Heart left ventricle (tissue), 13 donors: ENCODE data around the gene MAP3K15.

Source experiments
- POLR2A ChIP-seq, 2 donors: fragments of 450-650 bp; IDR thresholded peaks; one replicate each; pipeline ENCODE4 v1.6.1; 2017; ENCODE audit warnings: antibody characterized with exemption in 2 of 2, mild to moderate bottlenecking in 2 of 2, moderate library complexity in 2 of 2
- TF ChIP-seq, protein P1 (sequence below), 12 donors: fragments of 200-600 bp; sonication (generic) in 4 of 12; IDR thresholded peaks; one replicate each; pipeline versions ENCODE4 v1.5.0 to v1.8.0; 2018 to 2022; ENCODE audit warnings: antibody characterized with exemption in 12 of 12, mild to moderate bottlenecking in 5 of 12
- donor health status: ischemic (EF 13 %, LVEDD 7.1; RV severe dilation, severe dysfunction).
- donor health status: DM: no; HTN: yes; CAD: no.
- donor health status: DM: no; HTN: no; CAD: no.
- donor health status: ischemic (EF 25% LVEDD 6.9; RV normal size, moderate dysfunction).
- donor health status: ischemic (EF 25% LVEDD 5.7; RV mildly dilated, moderate dysfunction).
- donor health status: ischemic (EF 35%, LVEDD 5.7; RV mildly dilated, moderate dysfunction).
- donor health status: nonischemic (EF 11% LVEDD 7.7; RV severe dilation, severe dysfunction).
- donor health status: DM: yes; HTN: yes; CAD: no.
- donor health status: PGD.
- donor health status: ischemic (EF 29% LVEDD 5.4; RV normal size, mild dysfunction).
- donor health status: nonischemic (EF 23%, LVEDD 6.1; RV moderate dilation, normal function).

GRCh38 chrX:19541931-19542330 is 26.6 kb upstream of the MAP3K15 start:
- TF ChIP-seq, protein P1, sequence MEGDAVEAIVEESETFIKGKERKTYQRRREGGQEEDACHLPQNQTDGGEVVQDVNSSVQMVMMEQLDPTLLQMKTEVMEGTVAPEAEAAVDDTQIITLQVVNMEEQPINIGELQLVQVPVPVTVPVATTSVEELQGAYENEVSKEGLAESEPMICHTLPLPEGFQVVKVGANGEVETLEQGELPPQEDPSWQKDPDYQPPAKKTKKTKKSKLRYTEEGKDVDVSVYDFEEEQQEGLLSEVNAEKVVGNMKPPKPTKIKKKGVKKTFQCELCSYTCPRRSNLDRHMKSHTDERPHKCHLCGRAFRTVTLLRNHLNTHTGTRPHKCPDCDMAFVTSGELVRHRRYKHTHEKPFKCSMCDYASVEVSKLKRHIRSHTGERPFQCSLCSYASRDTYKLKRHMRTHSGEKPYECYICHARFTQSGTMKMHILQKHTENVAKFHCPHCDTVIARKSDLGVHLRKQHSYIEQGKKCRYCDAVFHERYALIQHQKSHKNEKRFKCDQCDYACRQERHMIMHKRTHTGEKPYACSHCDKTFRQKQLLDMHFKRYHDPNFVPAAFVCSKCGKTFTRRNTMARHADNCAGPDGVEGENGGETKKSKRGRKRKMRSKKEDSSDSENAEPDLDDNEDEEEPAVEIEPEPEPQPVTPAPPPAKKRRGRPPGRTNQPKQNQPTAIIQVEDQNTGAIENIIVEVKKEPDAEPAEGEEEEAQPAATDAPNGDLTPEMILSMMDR (IDR thresholded peaks at IDR 0.05) = no peak
- TF ChIP-seq POLR2A (IDR thresholded peaks at IDR 0.05) = no peak
